Midbrain (tissue), 1 donor: ENCODE data around the gene CATSPER3.

Experiments used
- DNase-seq: peaks from one replicate; lab custom pipeline; 2025; lab: John Stamatoyannopoulos, UW

Gene CATSPER3

DNA sequence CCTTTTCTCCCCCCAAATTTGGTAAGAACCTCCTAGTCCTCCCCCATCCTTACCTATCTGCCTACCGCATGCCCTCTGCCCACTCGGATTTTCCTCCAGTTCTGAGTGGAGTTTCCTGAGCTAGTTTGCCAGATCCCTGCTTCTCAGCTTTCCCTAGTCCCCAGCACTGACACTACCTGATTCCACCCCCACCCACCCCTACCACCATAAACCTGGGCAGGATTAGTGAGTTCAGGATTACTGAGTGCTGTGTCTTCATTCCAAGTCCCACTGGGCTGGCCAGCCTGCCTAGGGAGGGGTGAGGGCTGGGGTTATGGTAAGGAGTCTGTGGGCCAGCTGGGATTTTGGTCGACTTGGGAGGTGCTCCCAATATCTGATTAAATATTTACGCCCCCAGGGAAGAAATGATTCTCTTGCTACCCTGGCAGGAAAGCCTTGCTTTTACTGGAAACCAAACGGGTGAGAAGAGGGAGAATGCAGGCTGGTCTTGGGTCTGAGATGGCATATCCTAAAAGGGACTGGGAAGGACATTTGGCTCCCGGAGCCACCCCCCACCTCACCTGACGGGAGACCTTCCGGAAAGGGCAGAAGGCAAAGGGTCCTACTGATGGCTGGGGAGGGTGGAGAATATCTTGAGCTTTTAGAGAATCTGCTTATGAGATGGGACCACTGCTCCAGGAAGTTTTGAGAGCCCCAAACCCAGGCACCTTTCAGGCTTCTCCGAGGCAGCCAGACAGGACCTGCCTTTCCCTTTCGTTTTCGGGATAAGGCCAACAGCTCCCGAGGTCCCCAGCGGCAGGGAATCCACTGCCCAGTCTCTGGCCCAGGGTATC, 62.6 kb downstream of the CATSPER3 start:
- no peak for DNase-seq

DNA sequence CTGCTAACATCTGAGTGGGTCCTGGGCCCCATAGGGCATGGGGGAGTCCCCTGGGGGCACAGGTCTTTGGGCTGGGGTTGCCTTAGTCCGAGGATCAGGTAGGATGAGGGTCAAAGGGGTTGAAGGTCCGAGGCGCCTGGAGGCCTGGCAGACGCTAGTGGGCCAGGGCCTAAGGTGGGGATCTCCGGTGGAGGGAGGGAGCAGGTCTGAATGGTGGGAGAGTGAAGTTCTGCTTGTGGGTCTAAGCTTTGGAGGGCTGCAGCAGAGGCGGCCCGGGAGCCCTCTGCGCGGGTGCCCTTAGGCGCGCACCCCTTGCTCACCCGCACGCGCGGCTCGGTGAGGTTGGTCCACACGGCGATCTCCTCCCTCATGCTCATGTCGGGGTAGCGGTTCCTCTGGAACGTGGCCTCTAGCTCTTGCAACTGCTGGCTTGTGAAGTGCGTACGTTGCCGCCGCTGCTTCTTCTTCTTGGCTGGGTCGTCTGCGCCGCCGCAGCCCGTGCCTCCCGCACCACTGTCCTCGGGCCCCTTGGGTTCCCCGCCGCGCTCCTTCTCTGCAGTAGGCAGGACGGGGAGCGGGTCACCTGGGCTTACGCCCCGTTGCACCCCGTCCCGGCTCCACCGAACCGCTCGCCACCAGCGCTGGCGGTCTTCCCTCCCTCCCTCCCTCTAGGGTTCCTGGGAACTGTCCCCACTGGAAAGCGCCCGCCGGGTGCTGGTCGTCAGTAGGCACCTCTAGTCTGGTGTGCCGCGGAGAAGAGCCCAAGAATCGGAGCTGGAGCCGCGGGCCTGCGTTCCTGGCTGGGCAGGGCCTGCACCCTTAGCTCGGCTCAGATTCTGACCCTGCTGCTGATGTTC, 63.5 kb downstream of the CATSPER3 start:
- no peak for DNase-seq

DNA sequence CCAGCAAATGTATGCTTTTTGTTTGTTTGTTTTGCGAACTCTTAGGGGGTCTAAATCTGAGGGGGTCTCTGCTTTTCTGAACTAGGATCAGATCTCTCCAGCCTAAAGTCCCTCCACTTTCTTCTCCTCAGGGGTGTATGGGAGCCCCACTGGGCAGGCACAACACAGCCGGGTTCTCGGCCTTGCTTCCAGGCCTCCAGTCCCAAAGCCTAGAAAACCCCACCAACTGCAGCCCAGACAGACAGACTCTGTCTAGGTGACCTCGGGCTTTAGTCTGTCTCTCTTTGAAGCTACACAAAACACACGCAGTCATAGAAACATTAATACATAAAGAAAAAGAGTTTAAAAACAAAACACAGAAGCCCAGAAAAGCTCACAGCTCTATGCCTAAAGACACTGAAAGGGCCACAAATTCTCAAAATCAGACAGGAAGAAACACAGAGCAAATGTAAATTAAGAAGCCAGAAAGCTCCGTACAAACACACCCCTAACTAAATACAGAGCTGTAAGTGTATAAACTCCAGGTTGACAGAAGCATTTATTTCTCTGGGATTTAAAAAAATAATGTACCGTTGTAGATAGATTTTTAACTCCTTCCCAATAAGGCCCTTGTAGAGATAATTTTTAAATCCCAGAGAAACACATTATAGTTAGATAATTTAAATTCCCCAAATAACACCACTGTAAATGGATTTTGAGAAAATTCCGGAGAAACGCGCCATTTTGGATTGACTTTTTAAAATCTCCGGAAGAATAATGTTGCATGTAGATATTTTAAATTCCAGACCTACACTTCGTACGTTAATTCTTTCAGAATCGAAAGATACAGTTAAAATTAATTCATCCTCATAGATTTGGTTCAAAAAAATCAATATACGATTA, 64.3 kb downstream of the CATSPER3 start:
- DNase-seq, result no peak

DNA sequence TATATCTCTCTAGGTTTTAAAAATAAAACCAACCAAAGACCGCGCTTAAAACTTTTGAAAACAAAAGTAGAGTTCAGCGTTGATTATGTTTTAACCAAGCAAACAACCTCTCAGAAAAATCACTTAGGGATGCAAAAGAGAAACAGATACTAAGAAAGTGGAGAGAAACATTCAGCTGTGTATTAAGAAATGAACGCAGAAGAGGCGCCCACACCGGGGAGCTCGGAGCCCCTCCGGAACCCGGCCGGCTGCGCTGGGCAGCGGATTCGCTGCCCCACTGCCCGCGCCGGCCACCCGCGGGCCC, 64.9 kb downstream of the CATSPER3 start:
- no peak for DNase-seq

DNA sequence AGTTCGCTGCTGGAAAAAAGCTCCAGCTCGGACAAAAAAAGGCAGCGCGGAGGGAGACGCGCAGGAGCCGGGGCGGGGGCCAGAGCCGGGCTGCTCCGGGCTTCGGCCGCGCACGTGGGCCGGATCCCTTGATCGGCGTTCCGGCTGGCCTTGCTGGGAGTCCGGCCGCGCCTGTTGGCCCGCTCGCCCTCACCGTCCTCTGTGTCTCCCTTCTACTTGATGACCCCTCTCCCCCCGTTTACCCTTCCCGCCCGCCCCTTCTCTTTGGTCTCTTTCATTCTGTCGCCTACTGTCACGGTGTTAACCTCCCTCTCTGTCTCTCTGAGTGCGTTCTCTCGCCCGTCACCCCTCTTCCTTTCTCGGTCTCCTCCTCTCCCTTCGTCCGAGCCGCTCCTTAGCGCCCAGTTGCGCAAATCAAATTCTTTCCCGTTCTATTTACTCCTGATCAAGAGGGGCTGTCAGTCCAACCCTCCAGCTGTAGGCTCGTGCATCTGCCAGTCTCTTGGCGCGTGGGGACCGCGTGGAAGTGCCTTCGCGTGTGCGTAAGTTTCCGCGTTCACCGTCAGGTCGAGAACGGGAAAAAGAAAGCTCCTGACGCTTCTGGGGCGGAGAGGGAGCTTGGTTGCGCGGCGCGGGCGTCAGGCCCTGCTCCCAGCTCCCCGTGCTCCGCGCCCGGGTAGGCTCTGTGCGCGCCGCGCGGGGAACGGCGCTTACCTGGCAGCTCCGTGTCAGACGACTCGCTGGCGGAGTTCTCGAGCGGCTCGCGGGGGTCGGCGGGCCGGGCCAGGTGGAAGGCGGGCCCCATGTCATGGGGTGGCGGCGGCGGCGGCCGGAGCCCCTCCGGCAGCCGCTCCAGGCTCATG, 65.5 kb downstream of the CATSPER3 start:
- no peak for DNase-seq

DNA sequence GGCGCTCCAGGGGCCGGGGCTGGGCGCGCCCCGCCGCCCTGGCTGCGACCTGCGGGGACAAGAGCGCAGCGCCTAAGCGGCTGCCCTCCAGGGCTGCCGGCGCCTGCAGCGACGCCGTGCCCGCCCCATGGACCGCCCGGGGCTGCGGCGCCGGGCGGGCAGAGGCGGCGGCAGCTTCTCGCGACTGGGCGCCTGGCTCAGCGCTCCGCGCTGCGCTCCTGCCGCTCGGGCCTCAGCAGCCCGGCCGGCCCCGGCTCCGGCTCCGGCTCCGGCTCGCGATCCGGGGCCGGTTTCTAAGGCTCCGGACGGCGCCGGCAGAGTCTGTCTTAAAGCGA, 66.2 kb downstream of the CATSPER3 start, which contains the start of gene PITX1:
Gene PITX1 (minus strand): TSS at position 328 of the 335 bp plus-strand sequence. CDS start 347 bp downstream, outside the sequence.
- DNase-seq, result no peak

DNA sequence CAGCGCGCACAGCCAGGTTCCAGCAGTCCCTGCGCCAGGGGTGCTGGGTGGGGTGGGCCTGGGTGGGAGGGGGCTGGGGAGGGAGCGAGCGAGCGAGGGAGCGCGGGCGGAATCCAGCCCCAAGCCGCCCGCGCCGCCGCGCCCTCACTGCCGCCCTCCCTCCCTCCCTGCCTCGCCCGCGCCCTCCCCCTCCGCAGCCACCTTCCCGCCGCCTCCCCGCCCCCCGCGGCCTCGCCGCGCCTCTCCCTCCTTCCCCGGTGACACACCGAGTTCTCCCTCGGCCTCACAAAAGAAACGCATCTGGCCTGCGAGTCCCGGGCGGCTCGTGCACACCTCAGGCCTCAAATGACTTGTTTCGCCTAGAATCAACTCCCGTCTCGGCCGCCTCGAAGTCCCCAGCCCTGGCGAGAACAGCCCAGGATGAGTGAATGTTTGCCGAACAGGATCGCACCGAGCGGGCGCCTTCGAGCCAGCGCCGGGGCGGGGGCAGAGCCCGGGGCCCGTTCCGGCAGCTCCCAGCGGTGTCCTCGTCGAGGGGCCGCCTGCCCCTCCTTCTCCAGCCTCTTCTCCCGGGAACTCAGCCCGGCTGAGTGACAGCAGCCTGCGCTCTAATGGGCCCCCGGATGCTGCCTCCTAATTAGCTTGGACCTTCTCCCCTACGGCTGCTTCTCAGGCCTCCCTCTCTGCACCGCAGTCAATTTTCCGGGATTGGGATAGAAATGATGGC, 66.7 kb downstream of the CATSPER3 start:
- DNase-seq, result no peak

DNA sequence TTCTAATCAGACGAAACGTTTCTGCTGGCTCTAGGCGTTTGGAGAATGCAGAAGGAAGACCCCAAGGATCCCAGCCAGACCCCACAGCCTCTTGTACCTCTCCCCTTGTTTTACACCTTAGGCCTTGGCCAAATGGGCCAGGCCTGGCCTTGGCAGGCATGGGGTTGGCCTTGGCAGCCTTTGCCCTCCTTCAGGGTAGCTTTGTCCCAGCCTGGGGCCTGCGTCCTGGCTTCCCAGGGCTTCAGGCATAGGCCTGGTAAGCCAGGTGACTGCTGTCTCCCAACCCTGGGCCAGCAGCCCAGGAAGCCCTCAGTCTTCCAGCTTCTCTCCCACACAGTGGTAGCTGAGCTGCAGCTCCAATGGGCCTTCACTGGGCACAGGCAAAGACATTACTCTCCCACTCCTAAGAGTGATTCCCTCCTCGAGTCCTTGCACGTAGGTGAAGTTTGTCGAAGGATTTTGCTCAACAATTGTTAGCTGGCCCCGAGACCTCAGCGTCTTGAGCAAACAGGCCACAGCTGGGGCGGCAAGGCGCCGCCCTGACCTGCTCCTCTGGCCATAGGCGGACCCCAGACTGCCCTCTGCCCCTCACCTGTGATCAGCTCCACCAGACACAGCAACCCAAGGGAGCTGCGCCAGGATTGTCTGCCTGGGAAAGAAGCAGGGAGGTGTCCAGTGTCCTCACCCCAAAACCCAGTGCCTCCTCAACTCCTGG, 67.4 kb downstream of the CATSPER3 start:
- DNase-seq, result no peak

DNA sequence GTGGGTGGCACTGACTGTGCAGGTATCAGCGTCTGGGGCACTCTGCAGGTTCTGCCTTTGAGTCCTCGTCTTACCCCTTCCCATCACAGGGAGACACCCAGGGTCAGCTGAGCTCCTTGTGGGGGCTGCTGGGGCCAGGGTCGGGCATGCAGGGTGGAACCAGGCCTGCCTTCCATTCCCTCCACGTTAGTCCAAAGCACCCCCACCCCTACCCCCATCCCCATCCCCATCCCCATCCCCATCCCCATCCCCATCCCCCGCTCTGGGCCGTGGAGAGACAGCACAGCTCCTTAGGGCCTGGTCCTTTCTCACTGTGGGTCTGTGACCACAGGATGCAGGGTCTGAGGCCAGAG, 67.9 kb downstream of the CATSPER3 start:
- DNase-seq, result no peak

DNA sequence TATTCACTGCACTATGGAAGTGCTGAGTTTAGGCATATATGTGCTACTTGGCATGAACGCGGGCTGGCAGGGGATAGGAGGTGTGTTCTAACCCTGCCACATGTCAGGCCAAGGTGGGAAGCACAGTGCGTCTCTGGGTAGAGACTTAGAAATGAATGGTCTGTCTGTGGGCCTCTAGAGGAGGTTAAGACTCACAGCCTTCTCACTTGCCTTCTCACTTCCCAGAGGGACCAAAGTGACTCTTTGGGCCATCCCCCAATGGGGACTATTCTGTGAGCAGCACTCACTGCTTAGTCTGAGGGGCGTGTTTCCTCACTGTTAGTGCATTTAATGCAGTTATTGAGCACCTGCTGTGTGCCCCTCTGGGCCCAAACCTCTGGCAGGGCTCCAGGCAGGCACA, 68.7 kb downstream of the CATSPER3 start:
- no peak for DNase-seq

DNA sequence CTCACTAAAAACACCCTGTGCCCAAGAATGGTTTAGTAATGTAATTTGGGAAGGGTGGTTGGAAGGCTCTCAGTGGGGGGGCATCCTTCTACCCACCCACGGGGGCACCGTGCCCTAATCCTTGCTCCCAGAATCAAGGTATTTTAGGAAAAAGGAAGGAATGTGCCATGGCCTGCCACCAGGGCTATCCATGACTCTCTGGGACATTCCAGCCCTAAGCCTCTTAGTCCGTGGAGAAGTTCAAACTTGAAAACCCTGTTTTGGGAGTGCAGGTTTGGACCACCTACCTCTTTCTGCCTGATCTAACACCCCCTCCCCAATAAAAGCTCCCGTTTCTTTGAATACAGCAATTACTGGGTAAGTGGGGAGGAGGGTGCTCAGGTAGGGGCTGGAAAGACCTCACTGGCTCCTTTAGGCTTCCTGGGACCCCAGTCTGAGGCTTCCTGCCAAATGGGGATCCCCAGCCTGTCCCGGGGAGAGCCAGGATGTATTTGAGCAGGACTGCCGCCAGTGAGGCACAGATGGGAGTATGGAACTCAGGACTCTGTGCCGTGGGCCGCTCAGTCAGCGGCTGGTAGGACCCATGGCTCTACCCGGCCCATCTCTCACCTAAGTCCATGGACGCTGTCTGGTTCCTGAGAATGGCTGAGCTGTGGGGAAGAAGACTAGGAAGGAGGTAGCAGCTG, 70.0 kb downstream of the CATSPER3 start:
- DNase-seq, result no peak

DNA sequence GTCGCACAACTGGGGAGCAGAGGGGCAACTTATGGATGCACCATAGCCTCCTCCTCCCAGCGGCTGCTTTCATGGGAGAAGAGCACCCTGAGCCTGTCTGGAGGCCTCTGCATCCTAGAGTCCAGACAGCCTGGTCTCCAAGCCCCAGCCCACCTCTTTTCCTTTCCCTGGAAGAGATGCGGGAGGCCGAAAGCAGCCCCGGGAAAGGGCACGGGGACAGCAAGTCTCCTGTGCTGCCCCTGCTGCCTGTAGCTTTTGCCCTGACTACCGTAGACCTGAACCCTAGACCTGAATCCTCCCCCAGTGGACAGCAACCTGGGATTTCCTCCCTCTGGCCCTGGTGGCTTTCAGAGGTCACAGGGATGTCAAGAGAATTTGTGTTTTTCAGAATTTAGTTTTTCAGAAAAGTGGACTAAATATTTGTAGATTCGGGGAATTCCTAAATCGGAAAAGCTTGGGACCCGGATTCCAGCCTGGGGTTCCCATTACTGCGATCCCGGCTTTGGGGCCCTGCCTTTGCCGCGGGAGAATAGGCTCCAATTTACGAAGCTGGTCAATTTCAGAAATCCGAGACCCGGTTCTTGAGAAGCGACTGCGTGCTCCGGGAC, 70.6 kb downstream of the CATSPER3 start:
- no peak for DNase-seq

DNA sequence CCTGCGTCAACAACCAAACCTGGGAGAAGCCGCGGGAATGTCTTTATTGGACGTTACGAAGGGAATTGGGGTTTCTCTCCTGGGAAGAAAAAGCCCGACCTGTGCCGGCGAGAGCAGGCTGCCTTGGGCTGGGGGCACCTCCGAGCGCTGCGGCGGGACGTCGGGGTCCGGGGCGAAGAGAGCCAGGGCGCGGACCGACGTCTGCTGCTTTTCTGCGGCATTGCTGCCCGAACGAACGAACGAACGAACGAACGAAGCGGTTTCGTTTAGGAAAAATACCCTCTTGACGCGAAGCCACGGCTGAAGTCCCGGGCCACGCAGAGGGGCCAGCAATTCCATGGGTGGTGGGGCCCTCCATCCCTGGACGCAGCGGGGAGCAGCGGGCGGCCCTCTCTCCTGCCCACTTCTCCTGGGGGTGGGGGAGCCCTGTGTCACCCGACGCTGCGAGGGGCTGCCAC, 71.1 kb downstream of the CATSPER3 start:
- DNase-seq, result no peak

DNA sequence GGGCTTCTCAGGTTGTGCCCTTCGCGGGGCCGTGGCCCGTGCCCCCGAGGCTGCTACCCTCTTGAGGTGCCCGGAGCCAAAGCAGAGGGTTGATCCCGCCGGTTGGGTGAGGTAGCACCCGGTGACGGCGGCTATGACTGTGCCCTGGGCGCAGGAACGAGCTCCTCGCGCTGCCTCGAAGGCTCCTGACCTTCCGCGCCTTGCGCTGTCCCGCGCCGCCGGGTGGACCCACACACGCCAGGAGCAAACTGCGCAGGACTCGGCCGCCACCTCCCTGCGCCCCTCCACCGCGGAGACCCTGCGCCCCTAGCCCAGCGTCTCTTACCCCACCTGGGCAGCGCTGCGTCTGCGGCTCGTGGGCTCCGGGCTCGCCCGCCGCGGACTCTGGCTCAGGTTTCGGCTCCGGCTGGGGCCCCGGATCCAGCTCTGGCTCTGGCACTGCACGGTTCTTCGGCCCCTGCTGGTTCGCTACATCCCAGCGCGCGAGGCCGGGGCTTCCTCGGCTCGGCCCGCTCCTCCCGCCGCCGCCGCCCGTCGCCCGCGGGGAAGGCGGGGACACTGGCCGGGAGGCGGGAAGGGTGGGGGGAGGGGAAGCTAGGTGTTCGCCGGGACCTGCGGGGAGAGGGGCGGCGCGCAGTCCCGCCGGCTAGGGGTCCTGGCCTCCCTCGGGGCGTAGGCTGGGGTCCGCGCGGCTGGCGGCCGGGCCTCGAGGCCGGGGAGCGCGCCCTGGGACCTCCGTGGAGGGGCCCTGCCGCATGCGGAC, 71.7 kb downstream of the CATSPER3 start:
- DNase-seq, result no peak

DNA sequence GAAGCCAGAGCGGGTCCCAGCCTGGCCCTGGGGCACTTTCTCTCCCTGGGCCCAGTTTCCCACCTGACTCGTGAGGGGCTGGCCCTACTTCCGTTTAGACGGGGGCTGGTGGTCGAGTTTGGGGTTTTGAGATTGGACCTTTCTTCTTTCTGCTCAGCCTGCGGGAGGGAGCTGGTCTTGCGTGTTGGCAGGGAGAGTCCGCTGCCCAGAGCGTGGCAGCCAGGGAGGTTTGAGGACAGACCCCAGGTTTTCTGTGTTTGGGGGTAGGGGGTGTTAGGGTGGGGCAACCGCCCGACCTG, 72.3 kb downstream of the CATSPER3 start:
- DNase-seq, result no peak

DNA sequence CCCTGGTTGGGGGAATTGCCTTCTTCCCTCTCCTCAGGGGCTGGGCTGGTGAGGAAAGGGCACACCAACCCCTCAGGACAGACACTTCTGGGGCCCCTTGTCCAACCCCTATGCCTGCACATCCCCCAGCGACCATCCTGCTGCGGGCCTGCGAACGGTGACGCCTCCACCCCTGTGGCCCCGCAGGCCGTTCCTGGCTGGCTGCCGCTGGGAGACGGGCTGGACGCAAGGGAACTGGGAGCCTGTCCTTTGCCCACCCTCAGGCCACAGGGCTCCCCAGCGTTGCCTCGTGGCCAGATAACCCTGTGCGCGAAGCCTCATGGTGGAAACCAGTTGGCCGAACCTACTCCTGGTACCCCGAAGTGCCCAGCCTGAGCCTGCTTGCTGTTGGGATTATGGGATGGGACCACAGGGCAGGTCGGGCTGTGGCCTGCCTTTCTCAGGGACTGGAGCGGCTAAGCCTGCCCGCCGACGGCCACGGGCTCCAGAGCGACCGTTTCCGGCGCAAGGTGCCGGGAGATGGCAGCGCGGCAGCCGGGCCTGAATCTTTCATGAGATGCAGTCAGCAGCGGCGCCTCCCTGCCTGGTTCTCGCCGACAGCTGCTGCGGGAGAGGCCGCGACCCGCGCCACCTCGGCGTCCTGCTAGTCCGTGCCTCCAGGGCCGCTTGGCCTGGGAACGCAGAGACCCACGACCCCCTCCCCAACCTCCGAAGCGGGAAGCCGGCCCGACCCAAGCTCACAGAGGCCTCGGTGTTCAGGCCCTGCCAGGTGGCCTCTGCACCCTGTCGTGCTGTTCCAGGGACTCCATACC, 72.8 kb downstream of the CATSPER3 start:
- no peak for DNase-seq

DNA sequence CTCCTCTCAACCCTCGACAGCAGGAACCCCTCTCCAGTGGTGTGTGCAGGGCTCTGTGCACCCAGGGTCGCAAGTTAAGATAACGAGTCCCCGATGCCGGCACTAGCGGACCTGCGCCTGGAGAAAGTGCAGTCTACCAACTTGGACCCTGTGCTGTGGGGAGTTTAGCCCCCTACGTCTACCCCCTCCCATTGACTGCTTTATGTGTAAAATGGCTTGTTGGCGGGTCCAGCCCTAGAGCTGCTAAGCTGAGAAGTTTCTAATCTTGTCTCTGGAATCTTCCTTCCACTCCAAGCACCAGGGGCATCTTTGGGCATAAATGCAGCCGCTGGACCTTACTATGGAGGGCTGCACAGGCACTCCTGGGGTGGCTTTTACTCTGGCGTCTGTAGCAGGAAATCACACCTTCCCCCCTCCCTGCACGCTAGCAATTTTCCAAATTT, 73.5 kb downstream of the CATSPER3 start:
- DNase-seq, result no peak

DNA sequence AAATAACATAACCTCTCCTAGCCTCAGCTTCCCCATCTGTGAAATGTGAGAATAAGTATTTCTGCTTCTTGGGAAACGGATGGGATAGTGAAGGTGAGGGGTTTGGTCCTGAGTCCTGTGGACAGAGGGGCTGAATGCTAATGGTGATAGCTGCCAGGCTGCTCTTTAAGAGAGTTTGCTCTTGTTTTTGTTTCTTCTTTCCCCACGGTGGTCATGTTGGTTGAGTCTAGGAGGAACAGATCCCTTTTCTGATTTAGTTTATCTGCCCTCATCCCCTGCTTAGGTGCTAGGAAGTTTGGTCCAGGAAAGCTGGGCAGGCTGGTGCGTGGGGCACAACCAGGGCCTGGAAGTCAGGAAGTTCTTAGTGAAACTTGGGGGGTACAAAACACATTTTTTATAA, 74.0 kb downstream of the CATSPER3 start:
- DNase-seq, result no peak
